SK-N-SH (cell line): ENCODE results near the gene PXYLP1. TPM values are rescaled to one million over a fixed set of nuclear protein-coding genes. Genes with fewer than 3 reads are reported as not detected.
A peak's percentile ranks its signal among the peaks of the same experiment; 100 is the strongest.

ENCODE experiments used
- CTCF ChIA-PET: fragments of 300-600, 350-600 bp; formaldehyde crosslinking; extraction: SDS; loops from one replicate; lab custom pipeline; 2021; lab: Yijun Ruan, JAX
- POLR2A ChIA-PET: fragments of 350-600 bp; sonication (Branson Sonifier 250); formaldehyde crosslinking; extraction: SDS; loops from one replicate; lab custom pipeline; 2020; ENCODE audit warnings: antibody characterized with exemption, inconsistent platforms; lab: Yijun Ruan, JAX
- DNase-seq: peaks from one replicate; pipeline ENCODE4 v3.0.0; 2012
- H2AFZ ChIP-seq: fragments of 200-600 bp; sonication (generic); 2 replicates; pipeline ENCODE4 v1.8.1; 2016; ENCODE audit warnings: antibody characterized with exemption, mild to moderate bottlenecking, low read depth
- H3F3A ChIP-seq: fragments of 200-600 bp; sonication (generic); replicated peaks from 2 replicates; pipeline ENCODE3; 2016; ENCODE audit warnings: antibody characterized with exemption, mild to moderate bottlenecking; ENCODE audit not compliant: insufficient read depth
- H3K27ac ChIP-seq, 2 experiments: fragments of 200-500 bp in 1 of 2; fragments of 200-600 bp in 1 of 2; sonication (Bioruptor generic) in 1 of 2; sonication (generic), shearing (Covaris generic) in 1 of 2; 2 replicates each; pipeline versions ENCODE4 v1.5.1 to v1.6.1; 2014 to 2016; ENCODE audit warnings: low read depth in 2 of 2, inconsistent platforms in 1 of 2, low read length in 1 of 2, mild to moderate bottlenecking in 1 of 2, mixed read lengths in 1 of 2
- H3K27me3 ChIP-seq: fragments of 200-600 bp; sonication (generic), shearing (Covaris generic); 2 replicates; pipeline ENCODE4 v1.6.1; 2016; ENCODE audit warnings: mixed run types; ENCODE audit not compliant: insufficient read depth
- H3K36me3 ChIP-seq, 2 experiments: fragments of 200-500 bp in 1 of 2; fragments of 200-600 bp in 1 of 2; sonication (Bioruptor generic) in 1 of 2; sonication (generic) in 1 of 2; replicated peaks in 1 of 2; 2 replicates each; pipeline versions ENCODE3 to v1.5.1; 2014 to 2016; ENCODE audit warnings: low read length in 1 of 2, mild to moderate bottlenecking in 1 of 2; ENCODE audit not compliant: insufficient read depth in 2 of 2, control insufficient read depth in 1 of 2
- H3K4me1 ChIP-seq, 2 experiments: fragments of 200-500 bp in 1 of 2; fragments of 200-600 bp in 1 of 2; sonication (Bioruptor generic) in 1 of 2; sonication (generic), shearing (Covaris generic) in 1 of 2; 2 replicates each; pipeline versions ENCODE4 v1.5.1 to v1.6.1; 2014 to 2016; ENCODE audit warnings: low read depth in 1 of 2, low read length in 1 of 2, mixed run types in 1 of 2; ENCODE audit not compliant: insufficient read depth in 2 of 2, control insufficient read depth in 1 of 2
- H3K4me2 ChIP-seq: fragments of 200-600 bp; sonication (generic), shearing (Covaris generic); 2 replicates; pipeline ENCODE4 v1.6.1; 2017; ENCODE audit warnings: mixed run types
- H3K4me3 ChIP-seq, 2 experiments: fragments of 200-500 bp in 1 of 2; fragments of 200-600 bp in 1 of 2; sonication (Bioruptor generic) in 1 of 2; sonication (generic), shearing (Covaris generic) in 1 of 2; 2 replicates each; pipeline versions ENCODE4 v1.5.1 to v1.8.1; 2014 to 2016; ENCODE audit warnings: low read depth in 2 of 2, inconsistent platforms in 1 of 2, low read length in 1 of 2, mild to moderate bottlenecking in 1 of 2, mixed read lengths in 1 of 2, moderate library complexity in 1 of 2
- H3K79me2 ChIP-seq: fragments of 200-600 bp; sonication (generic); 2 replicates; pipeline ENCODE4 v1.8.1; 2017; ENCODE audit warnings: mild to moderate bottlenecking; ENCODE audit not compliant: insufficient read depth
- H3K9ac ChIP-seq: fragments of 200-600 bp; sonication (generic); 2 replicates; pipeline ENCODE4 v1.6.1; 2017; ENCODE audit warnings: mixed run types
- H3K9me2 ChIP-seq: fragments of 200-600 bp; sonication (generic); 2 replicates; pipeline ENCODE4 v1.6.1; 2017; ENCODE audit warnings: mixed run types
- H3K9me3 ChIP-seq: fragments of 200-600 bp; sonication (generic); 2 replicates; pipeline ENCODE4 v1.6.1; 2017; ENCODE audit warnings: mixed run types, mild to moderate bottlenecking, moderate library complexity
- H4K20me1 ChIP-seq: fragments of 200-600 bp; sonication (generic); 2 replicates; pipeline ENCODE4 v1.6.1; 2017; ENCODE audit warnings: mild to moderate bottlenecking, mixed run types; ENCODE audit not compliant: insufficient read depth
- CTCF ChIP-seq: fragments of 200-600 bp; sonication (generic); IDR thresholded peaks from 2 replicates; pipeline ENCODE4 v1.6.1; 2017; ENCODE audit warnings: antibody characterized with exemption, mild to moderate bottlenecking, moderate library complexity
- ELF1 ChIP-seq: IDR thresholded peaks from 2 replicates; pipeline ENCODE4 v1.4.0; 2012
- EZH2phosphoT487 ChIP-seq: fragments of 200-600 bp; sonication (generic); IDR thresholded peaks from 2 replicates; pipeline ENCODE4 v1.6.1; 2017; ENCODE audit warnings: low read depth, mixed run types, mild to moderate bottlenecking, antibody characterized with exemption, moderate library complexity, borderline replicate concordance
- GABPA ChIP-seq: IDR thresholded peaks from 2 replicates; pipeline ENCODE4 v1.4.0; 2012; ENCODE audit warnings: low read depth, mild to moderate bottlenecking
- JUND ChIP-seq: IDR thresholded peaks from 2 replicates; pipeline ENCODE4 v1.4.0; 2012
- MAX ChIP-seq: IDR thresholded peaks from 2 replicates; pipeline ENCODE4 v1.4.0; 2012; ENCODE audit warnings: low read depth
- MXI1 ChIP-seq: IDR thresholded peaks from 2 replicates; pipeline ENCODE4 v1.6.1; 2012; ENCODE audit warnings: mild to moderate bottlenecking, low read depth, low read length, improper control_type of control experiment
- NFIC ChIP-seq: IDR thresholded peaks from 2 replicates; pipeline ENCODE4 v1.4.0; 2012; ENCODE audit warnings: borderline replicate concordance
- NRF1 ChIP-seq: IDR thresholded peaks from 2 replicates; pipeline ENCODE4 v1.6.1; 2012; ENCODE audit warnings: low read depth, mild to moderate bottlenecking, low read length
- PBX3 ChIP-seq: IDR thresholded peaks from 2 replicates; pipeline ENCODE4; 2012
- RAD21 ChIP-seq: IDR thresholded peaks from 2 replicates; pipeline ENCODE4 v1.6.1; 2012; ENCODE audit warnings: mild to moderate bottlenecking, low read length
- RCOR1 ChIP-seq: fragments of 150-350 bp; IDR thresholded peaks from 2 replicates; pipeline ENCODE4 v1.6.1; 2017; ENCODE audit warnings: antibody characterized with exemption, low read length
- REST ChIP-seq: IDR thresholded peaks from 2 replicates; pipeline ENCODE4 v1.6.1; 2012; ENCODE audit warnings: mild to moderate bottlenecking, low read depth, low read length, moderate library complexity
- SIN3A ChIP-seq: IDR thresholded peaks from 2 replicates; pipeline ENCODE4 v1.6.1; 2012; ENCODE audit warnings: low read depth, mild to moderate bottlenecking, low read length, moderate library complexity, borderline replicate concordance
- SMC3 ChIP-seq: IDR thresholded peaks from 2 replicates; pipeline ENCODE4 v1.6.1; 2012; ENCODE audit warnings: low read depth, low read length, improper control_type of control experiment
- TAF1 ChIP-seq: IDR thresholded peaks from 2 replicates; pipeline ENCODE4 v1.6.1; 2012; ENCODE audit warnings: low read depth, mild to moderate bottlenecking, low read length, moderate library complexity, borderline replicate concordance
- TEAD4 ChIP-seq: IDR thresholded peaks from 2 replicates; pipeline ENCODE4 v1.4.0; 2012; ENCODE audit warnings: mild to moderate bottlenecking, borderline replicate concordance; ENCODE audit not compliant: insufficient read depth
- USF2 ChIP-seq: fragments of 150-350 bp; IDR thresholded peaks from 2 replicates; pipeline ENCODE4 v1.6.1; 2017; ENCODE audit warnings: antibody characterized with exemption, low read length, low read depth, borderline replicate concordance
- WGBS: methylation state at CpG from one replicate; pipeline ENCODE4 v1.1.6; 2017; ENCODE audit warnings: low lambda C conversion rate; 5-methylcytosine and 5-hydroxymethylcytosine counted together
- polyA plus RNA-seq, 3 experiments: library from polyadenylated mRNA; depleted of rRNA; stranded (reverse); fragments of >200 nt; gene quantifications; 2 replicates each; pipeline ENCODE4 v1.2.3, GENCODE V29; 2012

Gene PXYLP1
- polyA plus RNA-seq, 1 of the 3 experiments (the other 2 are of a cell fraction) = 8.6 TPM

- no peaks in the 10 kb centered on the region for H3K27me3 ChIP-seq
- no peak overlapping the region for H2AFZ ChIP-seq
- DNase-seq = no peak
- WGBS = 48% methylated on average over 2 of the region's 2 CpGs
- no peaks in the 10 kb centered on the region for H3F3A ChIP-seq
- no peak overlapping the region for H3K27ac ChIP-seq
- no peaks in the 10 kb centered on the region for H3K9me2 ChIP-seq
- TF ChIP-seq EZH2phosphoT487 = no peak
- no peak for TF ChIP-seq USF2
- TF ChIP-seq REST = no peak
- TF ChIP-seq NRF1 = no peak
- no peak for TF ChIP-seq MXI1
- no peak for TF ChIP-seq NFIC
- no peak for TF ChIP-seq SIN3A
- no peaks in the 10 kb centered on the region; a peak in 1 of 4 replicates for H3K4me1 ChIP-seq
- no peak overlapping the region for H3K4me2 ChIP-seq
- no peak overlapping the region for H3K4me3 ChIP-seq
- H4K20me1 ChIP-seq = no peaks in the 10 kb centered on the region
- no peaks in the 10 kb centered on the region for H3K36me3 ChIP-seq
- H3K79me2 ChIP-seq = no peaks in the 10 kb centered on the region
- no peak overlapping the region for H3K9ac ChIP-seq
- CTCF ChIA-PET = interaction anchor here (0.7 to 8.8 kb wide), 41 partner anchors 9 to 294 kb away, joined by 3 to 134 read pairs (median 5); partner anchors contain the start of genes PXYLP1 and SPSB4
- POLR2A ChIA-PET = no interaction called here
- no peaks in the 10 kb centered on the region for H3K9me3 ChIP-seq
Observed at GRCh38 chr3:141191097-141191749, 40.4 kb upstream of the PXYLP1 start.

GRCh38 chr3:141192345-141192744 is 39.3 kb upstream of the PXYLP1 start:
- H2AFZ ChIP-seq = no peak overlapping the region; the same call in 1 of the 2 replicates
- TF ChIP-seq ELF1 (no peak), SMC3 (peak; percentile 95), PBX3 (no peak), USF2 (no peak), MXI1 (peak; percentile 35; the same call in 1 of the 2 replicates), RCOR1 (peak; percentile 65), JUND (no peak), TEAD4 (no peak), RAD21 (peak; percentile 98), TAF1 (no peak), MAX (no peak), GABPA (no peak), CTCF (peak; percentile 98)

More at GRCh38 chr3:141192345-141192744, 39.3 kb upstream of the PXYLP1 start:
- no peak overlapping the region for H3K27ac ChIP-seq
- no peak overlapping the region for H3K9ac ChIP-seq
- DNase-seq = peak; percentile 75
- H3K4me1 ChIP-seq = no peaks in the 10 kb centered on the region; a peak in 1 of 4 replicates
- no peak overlapping the region for H3K4me2 ChIP-seq
- H3K79me2 ChIP-seq = no peaks in the 10 kb centered on the region
- ChIA-PET POLR2A (no interaction called here), CTCF (interaction anchor here (0.5 to 8.8 kb wide), 65 partner anchors 9 to 679 kb away, joined by 3 to 134 read pairs (median 4); partner anchors contain the start of genes PXYLP1 and SPSB4)
- no peaks in the 10 kb centered on the region for H3K9me3 ChIP-seq
- H3K36me3 ChIP-seq = no peaks in the 10 kb centered on the region
- H3F3A ChIP-seq = no peaks in the 10 kb centered on the region
- no peaks in the 10 kb centered on the region for H4K20me1 ChIP-seq
- H3K27me3 ChIP-seq = no peaks in the 10 kb centered on the region
- 12% methylated on average over 11 of the region's 11 CpGs for WGBS
- H3K4me3 ChIP-seq = peak overlapping the region in 1 of 2 experiments; percentile 44; a peak in 1 of 4 replicates
- H3K9me2 ChIP-seq = no peaks in the 10 kb centered on the region
